NCI-H2196 treated with DMSO at 0.1 percent for 48 hours (cell line): ENCODE measurements around the gene NCLN.
"Not testable (repeated sequence)": the region's sequence is repeated elsewhere in the genome, so short reads cannot be mapped to it uniquely, and the experiment has no call there.

ENCODE experiments used
- DNase-seq: peaks from one replicate; lab custom pipeline; 2025; ENCODE audit not compliant: unreplicated experiment; lab: John Stamatoyannopoulos, UW

Gene NCLN

DNA sequence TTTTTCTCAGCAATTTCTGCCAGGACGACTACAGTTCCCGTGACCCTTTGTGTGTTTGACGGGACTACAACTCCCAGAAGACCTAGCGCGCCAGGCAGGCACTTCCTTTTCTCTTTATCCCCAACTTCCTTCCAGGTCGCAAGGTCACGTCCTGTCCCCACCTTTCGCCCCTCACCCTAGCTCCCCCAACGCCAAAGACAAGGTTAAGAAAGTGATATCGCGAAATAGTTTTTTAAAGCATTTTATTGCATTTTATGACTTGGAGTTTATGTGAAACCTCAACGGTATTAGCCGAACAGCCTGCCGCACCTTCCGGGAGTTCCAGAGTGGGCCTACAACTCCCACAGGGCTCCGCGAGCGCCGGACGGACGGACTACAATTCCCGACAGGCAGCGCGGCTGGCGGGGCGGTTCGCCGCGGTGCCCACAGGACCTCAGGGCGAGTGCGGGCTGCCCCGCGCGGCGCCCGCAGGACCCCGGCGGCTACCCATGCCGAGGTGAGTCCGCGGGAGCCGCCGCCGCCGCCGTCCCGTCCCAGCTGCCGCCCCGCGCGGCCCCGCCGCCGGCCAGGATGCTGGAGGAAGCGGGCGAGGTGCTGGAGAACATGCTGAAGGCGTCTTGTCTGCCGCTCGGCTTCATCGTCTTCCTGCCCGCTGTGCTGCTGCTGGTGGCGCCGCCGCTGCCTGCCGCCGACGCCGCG lies at the start of gene NCLN:
NCLN (plus strand) TSS at position 470 of the 699 bp plus-strand sequence; CDS start at position 571, 101 bp downstream.
- DNase-seq, result peak; percentile 93

DNA sequence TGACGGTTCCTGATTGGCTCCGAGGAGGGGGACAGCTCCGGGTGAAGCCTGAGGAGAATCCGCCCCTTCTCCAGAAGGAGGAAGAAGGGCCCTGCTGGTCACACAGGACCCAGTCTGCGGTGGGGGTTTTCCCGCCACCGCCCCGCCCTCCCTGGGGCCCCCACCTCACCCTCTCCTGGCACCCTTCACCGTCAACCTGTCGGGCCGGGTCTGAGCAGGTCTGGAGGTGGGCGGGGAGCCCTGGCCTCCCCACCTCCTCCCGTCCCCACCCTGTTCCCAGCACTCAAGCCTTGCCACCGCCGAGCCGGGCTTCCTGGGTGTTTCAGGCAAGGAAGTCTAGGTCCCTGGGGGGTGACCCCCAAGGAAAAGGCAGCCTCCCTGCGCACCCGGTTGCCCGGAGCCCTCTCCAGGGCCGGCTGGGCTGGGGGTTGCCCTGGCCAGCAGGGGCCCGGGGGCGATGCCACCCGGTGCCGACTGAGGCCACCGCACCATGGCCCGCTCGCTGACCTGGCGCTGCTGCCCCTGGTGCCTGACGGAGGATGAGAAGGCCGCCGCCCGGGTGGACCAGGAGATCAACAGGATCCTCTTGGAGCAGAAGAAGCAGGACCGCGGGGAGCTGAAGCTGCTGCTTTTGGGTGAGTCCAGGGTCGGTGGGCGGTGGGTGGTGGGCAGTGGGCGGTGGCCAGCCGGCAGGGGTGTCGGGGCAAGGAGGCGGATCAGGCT lies 49.6 kb upstream of the NCLN start, which contains the start of gene GNA15:
GNA15 (plus strand) TSS at position 73 of the 723 bp plus-strand sequence; CDS start at position 491, 418 bp downstream.
- no peak for DNase-seq

GRCh38 chr19:3136684-3137055 lies 49.1 kb upstream of the NCLN start:
- DNase-seq, result no peak

DNA sequence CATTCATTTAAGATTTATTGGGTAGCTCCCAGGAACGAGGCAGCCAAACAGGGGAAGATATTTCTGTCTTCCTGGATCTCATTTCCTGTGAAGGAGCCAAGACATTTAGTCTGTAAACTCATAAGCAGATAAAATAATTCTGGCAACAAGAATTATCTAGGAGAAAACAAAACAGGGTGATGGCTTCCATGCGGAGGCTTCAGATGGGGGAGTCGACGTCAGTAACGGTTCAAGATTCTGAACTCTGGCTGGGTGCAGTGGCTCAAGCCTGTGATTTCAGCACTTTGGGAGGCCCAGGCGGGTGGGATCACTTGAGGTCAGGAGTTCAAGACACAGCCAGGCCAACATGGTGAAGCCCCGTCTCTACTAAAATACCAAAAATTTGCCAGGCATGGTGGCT lies 48.6 kb upstream of the NCLN start:
- no peak for DNase-seq

- DNase-seq, result no peak
Measured at GRCh38 chr19:3138268-3138667, 47.5 kb upstream of the NCLN start.

GRCh38 chr19:3140667-3141038 lies 45.1 kb upstream of the NCLN start:
- no peak for DNase-seq

- DNase-seq, result no peak
Measured at GRCh38 chr19:3142292-3142670, 43.4 kb upstream of the NCLN start.

GRCh38 chr19:3142781-3143337 lies 42.9 kb upstream of the NCLN start:
- DNase-seq, result no peak

DNA sequence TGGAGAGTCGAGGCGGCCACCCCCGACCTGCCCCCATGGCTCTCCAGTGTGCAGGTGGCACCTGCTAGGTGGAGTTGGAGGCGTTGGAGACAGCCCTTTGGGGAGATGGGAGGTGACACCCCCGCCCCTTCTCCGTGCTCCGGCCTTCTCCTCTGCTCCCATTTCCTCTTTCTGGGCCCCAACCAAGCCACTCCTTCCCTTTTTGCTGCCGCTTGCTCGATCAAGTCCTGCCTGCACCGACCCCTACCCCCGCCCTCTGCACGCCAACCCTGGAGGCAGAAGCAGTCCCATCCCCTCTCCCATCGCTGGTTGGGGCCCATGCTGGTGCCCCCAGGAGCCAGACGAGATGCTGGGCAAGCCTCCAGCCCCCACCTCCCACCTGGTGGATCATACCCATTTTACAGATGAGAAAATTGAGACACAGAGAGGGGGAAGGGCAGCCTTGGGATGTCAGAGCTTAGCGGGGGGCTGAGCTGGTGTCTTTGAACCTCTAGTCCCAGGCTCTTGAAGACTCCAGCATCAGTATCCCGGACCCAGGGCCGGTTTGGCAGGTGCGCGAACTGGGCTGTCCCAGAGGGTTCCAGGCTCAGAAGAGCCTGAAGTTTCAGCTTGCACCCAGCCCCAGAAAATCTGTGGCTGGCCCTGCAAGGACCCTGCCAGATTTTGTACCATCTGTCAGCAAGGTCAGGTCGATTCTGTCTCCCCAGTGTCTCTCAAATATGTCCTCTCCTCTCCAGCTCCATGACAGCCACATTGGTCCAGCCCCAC lies 39.6 kb upstream of the NCLN start:
- DNase-seq, result no peak

- no peak for DNase-seq
Measured at GRCh38 chr19:3146677-3147100, 39.0 kb upstream of the NCLN start.

DNA sequence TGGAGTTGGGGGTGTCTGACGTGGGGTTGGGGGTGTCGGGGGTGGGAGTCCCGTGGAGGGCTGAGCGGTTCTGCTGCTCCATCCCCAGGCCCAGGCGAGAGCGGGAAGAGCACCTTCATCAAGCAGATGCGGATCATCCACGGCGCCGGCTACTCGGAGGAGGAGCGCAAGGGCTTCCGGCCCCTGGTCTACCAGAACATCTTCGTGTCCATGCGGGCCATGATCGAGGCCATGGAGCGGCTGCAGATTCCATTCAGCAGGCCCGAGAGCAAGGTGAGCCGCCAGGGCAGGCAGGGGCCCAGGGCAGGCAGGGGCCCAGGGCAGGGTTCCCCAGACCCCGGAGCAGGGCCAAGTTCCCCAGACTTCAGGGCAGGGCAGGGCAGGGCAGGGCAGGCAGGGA lies 37.2 kb upstream of the NCLN start:
- no peak for DNase-seq

DNA sequence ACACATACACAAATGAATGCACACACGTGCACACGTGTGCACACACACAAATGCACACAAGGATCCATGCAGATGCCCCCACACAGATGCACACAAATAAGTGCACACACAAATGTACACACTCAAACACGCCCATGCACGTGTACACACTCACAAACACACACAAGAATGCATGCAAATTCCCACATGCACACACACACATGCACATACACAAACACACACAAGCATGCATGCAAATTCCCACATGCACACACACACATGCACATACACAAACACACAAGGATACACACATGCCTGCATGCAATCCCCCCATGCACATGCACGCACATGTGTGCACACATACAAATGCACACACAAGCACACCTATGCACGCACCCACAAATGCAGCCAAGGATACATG lies 36.6 kb upstream of the NCLN start:
- DNase-seq, result no peak

- no peak for DNase-seq
Measured at GRCh38 chr19:3149526-3150505, 35.9 kb upstream of the NCLN start.

- DNase-seq, result no peak
Measured at GRCh38 chr19:3150739-3151329, 34.9 kb upstream of the NCLN start.

DNA sequence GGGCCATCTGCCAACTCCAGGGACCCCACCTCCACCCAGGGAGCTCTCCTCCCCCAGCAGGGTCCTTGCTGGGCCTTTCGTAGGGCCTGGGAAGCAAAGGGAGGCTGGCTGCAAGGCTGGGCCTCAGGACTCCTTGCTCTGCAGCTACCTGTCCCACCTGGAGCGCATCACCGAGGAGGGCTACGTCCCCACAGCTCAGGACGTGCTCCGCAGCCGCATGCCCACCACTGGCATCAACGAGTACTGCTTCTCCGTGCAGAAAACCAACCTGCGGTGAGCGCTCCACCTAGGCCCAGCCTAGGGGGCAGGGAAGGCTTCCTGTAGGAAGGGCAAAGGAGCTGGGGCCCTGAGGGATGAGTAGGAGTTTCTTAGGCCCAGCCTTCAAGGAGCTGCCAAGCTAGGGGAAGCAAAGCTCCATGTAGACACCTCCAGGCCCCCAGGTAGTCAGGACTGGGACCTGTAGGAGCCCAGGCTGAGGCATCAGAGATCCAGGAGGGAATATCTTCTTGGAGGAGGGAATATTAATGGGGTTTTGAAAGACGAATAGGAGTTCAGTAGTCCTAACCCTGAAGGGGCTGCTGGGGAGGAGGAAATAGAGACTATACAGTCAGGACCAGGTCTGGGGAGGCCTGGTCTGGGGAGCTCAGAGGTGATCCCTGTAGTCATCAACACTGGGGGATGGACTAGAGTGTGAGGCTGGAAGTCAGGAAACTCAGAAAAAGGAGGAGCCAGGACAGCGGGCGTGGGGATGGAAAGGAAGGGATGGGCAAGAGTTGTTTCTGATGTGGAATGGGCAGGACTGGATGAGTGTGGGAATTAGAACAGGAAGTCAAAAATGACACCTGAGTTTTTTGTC lies 33.9 kb upstream of the NCLN start:
- DNase-seq, result no peak

DNA sequence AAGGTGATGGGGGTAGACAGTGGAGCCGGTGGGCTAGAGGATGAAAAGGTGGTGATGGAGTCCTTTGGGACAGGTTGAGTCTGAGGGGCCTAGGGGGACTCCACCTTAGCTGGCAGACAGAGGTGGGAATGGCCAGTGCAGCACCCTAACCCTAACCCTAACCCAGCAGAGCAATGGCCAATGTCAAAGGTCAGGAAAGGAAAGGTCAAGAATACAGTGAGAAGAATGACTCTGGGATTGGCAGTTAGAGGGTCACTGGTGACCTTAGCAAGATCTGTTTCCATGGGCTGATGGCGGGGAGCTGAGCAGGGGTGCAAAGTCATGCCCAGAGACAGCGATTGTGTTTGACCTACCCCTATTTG lies 33.3 kb upstream of the NCLN start:
- no peak for DNase-seq

DNA sequence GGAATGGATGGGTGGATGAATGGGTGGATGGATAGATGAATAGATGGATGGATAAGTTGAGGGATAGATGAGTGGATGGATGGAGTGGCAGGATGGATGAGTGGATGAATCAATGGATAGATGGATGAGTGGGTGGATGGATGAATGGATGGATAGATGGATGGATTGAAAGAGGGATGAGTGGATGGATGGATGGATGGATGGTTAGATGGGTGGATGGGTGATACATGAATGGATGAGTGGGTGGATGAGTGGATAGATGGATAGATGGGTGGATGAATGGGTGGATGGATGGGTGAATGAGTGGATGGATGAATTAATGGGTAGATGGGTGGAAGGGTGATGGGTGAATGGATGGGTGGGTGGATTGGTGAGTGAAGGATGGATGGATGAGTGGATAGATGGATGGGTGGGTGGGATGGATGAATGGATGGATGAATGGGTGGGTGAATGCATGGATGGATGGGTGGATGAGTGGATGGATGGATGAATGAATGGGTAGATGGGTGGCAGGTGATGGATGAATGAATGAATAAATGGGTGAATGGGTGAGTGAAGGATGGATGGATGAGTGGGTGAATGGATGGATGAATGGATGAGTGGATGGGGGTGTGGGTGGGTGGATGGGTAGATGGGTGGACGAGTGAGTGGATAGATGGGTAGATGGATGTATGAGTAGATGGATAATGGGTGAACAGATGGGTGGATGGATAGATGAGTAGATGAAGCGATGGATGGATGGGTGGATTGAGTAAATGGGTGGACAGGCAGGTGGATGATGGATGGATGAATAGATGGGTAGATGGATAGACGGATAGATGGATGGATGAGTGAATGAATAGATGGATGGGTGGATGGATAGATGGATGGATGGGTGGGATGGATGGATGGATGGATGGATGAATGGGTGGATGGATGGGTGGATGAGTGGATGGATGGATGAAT lies 32.2 kb upstream of the NCLN start:
- no peak for DNase-seq

GRCh38 chr19:3154447-3154846 lies 31.3 kb upstream of the NCLN start:
- DNase-seq, result not testable (repeated sequence)
